Trophoblast cell (in vitro differentiated cells and primary cell): Measurements from ENCODE around the gene CDYL.
A peak's percentile ranks its signal among the peaks of the same experiment; 100 is the strongest.

Source experiments
- DNase-seq, 2 donors: peaks; one replicate each; pipeline ENCODE4 v3.0.0-alpha.2; 2016
- H2AFZ ChIP-seq: 2 replicates; pipeline ENCODE4 v1.6.1; 2013; ENCODE audit warnings: low read length, moderate library complexity, mild to moderate bottlenecking; ENCODE audit not compliant: insufficient read depth, poor library complexity
- H2AK5ac ChIP-seq: 2 replicates; pipeline ENCODE4 v1.6.1; 2013; ENCODE audit warnings: mild to moderate bottlenecking, low read length
- H2BK120ac ChIP-seq: 2 replicates; pipeline ENCODE4 v1.6.1; 2013; ENCODE audit warnings: low read length, mild to moderate bottlenecking, moderate library complexity; ENCODE audit not compliant: insufficient read depth, poor library complexity
- H2BK12ac ChIP-seq: 2 replicates; pipeline ENCODE4 v1.6.1; 2013; ENCODE audit warnings: mild to moderate bottlenecking, low read length, moderate library complexity
- H2BK5ac ChIP-seq: 2 replicates; pipeline ENCODE4 v1.6.1; 2013; ENCODE audit warnings: low read length, low read depth, moderate library complexity, mild to moderate bottlenecking; ENCODE audit not compliant: poor library complexity
- H3K14ac ChIP-seq: 2 replicates; pipeline ENCODE4 v1.6.1; 2013; ENCODE audit warnings: mild to moderate bottlenecking, low read length
- H3K18ac ChIP-seq: 2 replicates; pipeline ENCODE4 v1.6.1; 2013; ENCODE audit warnings: mild to moderate bottlenecking, low read length
- H3K23ac ChIP-seq: 2 replicates; pipeline ENCODE4 v1.6.1; 2013; ENCODE audit warnings: low read length
- H3K27ac ChIP-seq: 2 replicates; pipeline ENCODE4 v1.5.1; 2013; ENCODE audit warnings: low read depth, mild to moderate bottlenecking, inconsistent platforms, low read length, moderate library complexity
- H3K27me3 ChIP-seq: 2 replicates; pipeline ENCODE4 v1.6.1; 2013; ENCODE audit warnings: inconsistent platforms, mild to moderate bottlenecking, low read length, moderate library complexity; ENCODE audit not compliant: insufficient read depth
- H3K36me3 ChIP-seq, 2 experiments: 1 replicate in 1 of 2; 2 replicates in 1 of 2; pipeline ENCODE4 v1.6.1; 2013; ENCODE audit warnings: low read length in 2 of 2, mild to moderate bottlenecking in 2 of 2, moderate library complexity in 1 of 2; ENCODE audit not compliant: insufficient read depth in 2 of 2, control insufficient read depth in 1 of 2
- H3K4ac ChIP-seq: 2 replicates; pipeline ENCODE4 v1.6.1; 2013; ENCODE audit warnings: low read depth, mild to moderate bottlenecking, low read length, moderate library complexity
- H3K4me1 ChIP-seq, 2 experiments: 1 replicate in 1 of 2; 2 replicates in 1 of 2; pipeline ENCODE4 v1.6.1; 2013; ENCODE audit warnings: low read length in 2 of 2, mild to moderate bottlenecking in 2 of 2, moderate library complexity in 1 of 2; ENCODE audit not compliant: insufficient read depth in 2 of 2, control insufficient read depth in 1 of 2
- H3K4me2 ChIP-seq: 2 replicates; pipeline ENCODE4 v1.6.1; 2013; ENCODE audit warnings: inconsistent platforms, mild to moderate bottlenecking, low read length, moderate library complexity
- H3K4me3 ChIP-seq: 2 replicates; pipeline ENCODE4 v1.5.1; 2013; ENCODE audit warnings: mild to moderate bottlenecking, low read depth, low read length, inconsistent platforms
- H3K79me1 ChIP-seq: one replicate; pipeline ENCODE4 v1.6.1; 2013; ENCODE audit warnings: low read length
- H3K79me2 ChIP-seq: 2 replicates; pipeline ENCODE4 v1.6.1; 2013; ENCODE audit warnings: low read length, mild to moderate bottlenecking; ENCODE audit not compliant: control insufficient read depth, insufficient read depth, poor library complexity
- H3K9ac ChIP-seq: 2 replicates; pipeline ENCODE4 v1.6.1; 2013; ENCODE audit warnings: mild to moderate bottlenecking, low read length
- H3K9me3 ChIP-seq: 2 replicates; pipeline ENCODE4 v1.6.1; 2013; ENCODE audit warnings: low read depth, mild to moderate bottlenecking, control low read depth, inconsistent platforms, low read length; ENCODE audit not compliant: insufficient read depth
- H4K12ac ChIP-seq: 2 replicates; pipeline ENCODE4 v1.6.1; 2013; ENCODE audit warnings: low read depth, mild to moderate bottlenecking, low read length, moderate library complexity
- H4K8ac ChIP-seq: 2 replicates; pipeline ENCODE4 v1.6.1; 2013; ENCODE audit warnings: low read depth, mild to moderate bottlenecking, low read length, moderate library complexity
- H4K91ac ChIP-seq: one replicate; pipeline ENCODE4 v1.6.1; 2013; ENCODE audit warnings: low read depth, mild to moderate bottlenecking, low read length, moderate library complexity
- WGBS: extraction: QIAGEN DNeasy Blood & Tissue Kit; methylation state at CpG from one replicate; pipeline ENCODE4 v1.1.7; 2013; ENCODE audit warnings: missing lambda C conversion rate; ENCODE audit not compliant: insufficient read length, insufficient coverage; ENCODE audit errors: extremely low coverage; 5-methylcytosine and 5-hydroxymethylcytosine counted together

CDYL gene

DNA sequence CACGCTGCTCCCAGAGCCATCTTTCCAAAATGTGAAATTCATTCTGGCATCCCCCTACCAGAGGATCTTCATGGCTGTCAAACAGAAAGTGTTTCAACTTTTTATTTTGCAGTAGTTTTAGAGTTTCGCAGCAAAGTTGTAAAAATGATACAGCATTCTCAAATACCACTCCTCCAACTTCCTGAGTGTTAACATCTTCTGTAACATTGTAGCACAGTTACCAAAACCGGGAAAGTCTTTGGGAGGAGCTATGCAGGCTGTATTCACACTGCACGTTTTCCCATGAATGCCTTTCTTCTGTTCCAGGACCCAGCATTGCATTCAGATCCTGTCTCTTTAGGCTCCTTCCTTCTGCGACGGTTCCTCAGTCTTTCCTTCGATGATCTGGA, 30.1 kb downstream of the CDYL start:
- Histone ChIP-seq H2AK5ac (no peak overlapping the region), H2BK120ac (no peak overlapping the region), H2BK5ac (no peak overlapping the region), H3K23ac (no peak overlapping the region), H3K79me1 (peaks cover 29% of the 10 kb centered on the region), H3K9me3 (no peaks in the 10 kb centered on the region), H3K4me1 (peaks cover 30 to 33% of the 10 kb centered on the region in 2 experiments), H4K12ac (no peak overlapping the region), H3K14ac (no peak overlapping the region), H3K4ac (peak overlapping the region; percentile 98), H3K27ac (no peak overlapping the region), H3K27me3 (no peaks in the 10 kb centered on the region), H3K9ac (no peak overlapping the region), H2AFZ (no peak overlapping the region), H3K18ac (no peak overlapping the region), H3K79me2 (peaks cover 33% of the 10 kb centered on the region), H2BK12ac (no peak overlapping the region), H4K91ac (no peak overlapping the region), H3K4me3 (no peak overlapping the region), H3K36me3 (peaks cover 2 to 3% of the 10 kb centered on the region in 2 experiments), H3K4me2 (no peak overlapping the region), H4K8ac (no peak overlapping the region)
- no CpG with 5 or more reads among the region's 7 CpGs for WGBS
- DNase-seq = peak; percentile 49 to 66

DNA sequence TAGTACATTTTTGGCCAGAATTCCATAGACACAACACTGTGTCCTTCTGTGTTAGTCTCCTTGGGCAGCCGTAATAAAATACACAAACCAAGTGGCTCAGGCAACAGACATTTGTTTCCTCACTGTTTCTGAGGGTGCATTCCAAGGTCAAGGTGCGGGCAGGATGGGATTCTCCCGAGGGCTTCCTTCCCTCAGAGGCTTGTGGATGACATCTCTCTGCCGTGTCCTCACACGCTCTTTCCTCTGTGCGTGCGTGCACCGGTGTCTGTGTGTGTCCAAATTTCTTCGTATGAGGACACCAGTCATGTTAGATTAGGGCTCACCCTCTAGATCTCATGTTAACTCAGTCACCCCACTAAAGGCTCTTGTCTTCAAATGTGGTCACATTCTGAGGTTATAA, 30.6 kb downstream of the CDYL start:
- no peak overlapping the region for H3K23ac ChIP-seq
- H3K9me3 ChIP-seq = no peaks in the 10 kb centered on the region
- H2AFZ ChIP-seq = no peak overlapping the region
- no peak overlapping the region for H4K91ac ChIP-seq
- peak overlapping the region; percentile 60 for H2BK12ac ChIP-seq
- H3K79me1 ChIP-seq = peaks cover 27% of the 10 kb centered on the region
- no peak overlapping the region for H3K18ac ChIP-seq
- no peak overlapping the region for H3K14ac ChIP-seq
- H2BK5ac ChIP-seq = no peak overlapping the region
- H3K27me3 ChIP-seq = no peaks in the 10 kb centered on the region
- H3K4me1 ChIP-seq = peaks cover 30 to 32% of the 10 kb centered on the region in 2 experiments
- no peak overlapping the region for H3K9ac ChIP-seq
- no peak overlapping the region for H3K4me2 ChIP-seq
- peak overlapping the region; percentile 96 for H3K4ac ChIP-seq
- no peak overlapping the region for H4K8ac ChIP-seq
- H3K27ac ChIP-seq = no peak overlapping the region
- DNase-seq = peak; percentile 92 to 93
- no CpG with 5 or more reads among the region's 9 CpGs for whole genome bisulfite sequencing
- H2BK120ac ChIP-seq = no peak overlapping the region
- H4K12ac ChIP-seq = no peak overlapping the region
- no peak overlapping the region for H3K4me3 ChIP-seq
- H3K79me2 ChIP-seq = peaks cover 30% of the 10 kb centered on the region
- peaks cover 2 to 3% of the 10 kb centered on the region in 2 experiments for H3K36me3 ChIP-seq
- H2AK5ac ChIP-seq = no peak overlapping the region

GRCh38 chr6:4808396-4808795, 32.2 kb downstream of the CDYL start:
- Histone ChIP-seq H3K27ac (no peak overlapping the region), H2BK12ac (no peak overlapping the region), H3K4me3 (no peak overlapping the region), H2BK120ac (no peak overlapping the region), H3K27me3 (no peaks in the 10 kb centered on the region), H4K8ac (no peak overlapping the region), H3K14ac (no peak overlapping the region), H3K36me3 (peaks cover 2 to 3% of the 10 kb centered on the region in 2 experiments), H3K4me1 (peaks cover 23 to 27% of the 10 kb centered on the region in 2 experiments), H4K91ac (no peak overlapping the region), H3K4me2 (no peak overlapping the region), H3K18ac (no peak overlapping the region), H2BK5ac (no peak overlapping the region), H4K12ac (no peak overlapping the region), H2AFZ (no peak overlapping the region), H2AK5ac (no peak overlapping the region), H3K23ac (no peak overlapping the region), H3K4ac (peak overlapping the region; percentile 75), H3K79me2 (peaks cover 31% of the 10 kb centered on the region), H3K79me1 (peaks cover 20% of the 10 kb centered on the region), H3K9me3 (no peaks in the 10 kb centered on the region), H3K9ac (no peak overlapping the region)
- DNase-seq = no peak
- no CpG with 5 or more reads among the region's 6 CpGs for WGBS

DNA sequence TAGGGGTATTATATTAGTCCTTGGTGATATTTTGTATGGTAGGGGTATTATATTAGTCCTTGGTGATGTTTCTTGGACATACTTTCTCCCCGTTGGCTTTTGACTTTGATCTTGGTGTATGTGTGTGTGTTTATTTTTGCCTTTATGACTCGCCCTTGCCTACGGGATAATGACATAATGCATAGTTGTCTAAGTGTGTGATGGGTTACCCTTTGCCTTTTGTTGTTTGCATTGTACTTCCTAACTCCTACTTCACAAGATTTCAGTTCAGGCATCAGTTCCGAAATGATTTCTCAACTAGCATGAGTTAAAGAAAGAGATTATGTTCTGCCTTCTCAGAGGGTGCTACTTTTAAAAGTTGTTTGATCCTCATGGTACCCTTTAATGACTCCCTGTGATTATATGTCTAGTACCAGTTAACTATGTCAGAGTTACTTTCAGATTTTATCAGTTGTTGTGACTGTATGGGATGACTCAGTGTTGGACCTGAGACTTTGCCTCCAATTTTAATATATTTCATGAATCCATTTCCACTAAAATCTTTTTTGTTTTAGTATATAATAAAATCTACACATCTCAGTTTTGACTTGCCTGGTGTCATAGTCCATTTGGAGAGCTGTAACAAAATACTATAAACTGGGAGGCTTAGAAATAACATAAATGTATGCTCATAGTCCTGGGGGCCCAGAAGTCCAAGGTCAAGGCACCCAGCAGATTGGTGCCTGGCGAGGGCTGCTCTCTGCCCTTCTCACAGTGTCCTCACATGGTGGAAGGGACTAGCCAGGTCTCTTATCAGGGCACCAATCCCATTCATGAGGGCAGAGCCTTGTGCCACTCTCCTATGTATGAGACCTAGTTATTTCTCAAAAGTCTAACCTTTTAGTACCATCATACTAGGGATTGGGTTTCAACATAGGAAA, 34.1 kb downstream of the CDYL start:
- H3K27ac ChIP-seq = peak overlapping the region; percentile 61
- H3K4ac ChIP-seq = peak overlapping the region; percentile 98
- H3K4me2 ChIP-seq = no peak overlapping the region
- H3K9me3 ChIP-seq = no peaks in the 10 kb centered on the region
- H3K79me1 ChIP-seq = peaks cover 14% of the 10 kb centered on the region
- no peak overlapping the region for H2AFZ ChIP-seq
- peak overlapping the region; percentile 96 for H2BK12ac ChIP-seq
- H3K4me1 ChIP-seq = peaks cover 17 to 19% of the 10 kb centered on the region in 2 experiments
- peak overlapping the region; percentile 92 for H3K18ac ChIP-seq
- H2BK120ac ChIP-seq = peak overlapping the region; percentile 88
- H4K91ac ChIP-seq = peak overlapping the region; percentile 89
- peaks cover 2 to 3% of the 10 kb centered on the region in 2 experiments for H3K36me3 ChIP-seq
- H2AK5ac ChIP-seq = peak overlapping the region; percentile 100
- H3K14ac ChIP-seq = peak overlapping the region; percentile 93
- no peak overlapping the region for H3K23ac ChIP-seq
- peak overlapping the region; percentile 82 for H4K8ac ChIP-seq
- H2BK5ac ChIP-seq = peak overlapping the region; percentile 93
- peak; percentile 53 to 89 for DNase-seq
- H3K27me3 ChIP-seq = no peaks in the 10 kb centered on the region
- peak overlapping the region; percentile 56 for H4K12ac ChIP-seq
- H3K79me2 ChIP-seq = peaks cover 38% of the 10 kb centered on the region
- no CpG with 5 or more reads among the region's 5 CpGs for WGBS
- no peak overlapping the region for H3K4me3 ChIP-seq
- H3K9ac ChIP-seq = no peak overlapping the region
